ENCODE results near the gene SMARCC1.

Gene SMARCC1

DNA sequence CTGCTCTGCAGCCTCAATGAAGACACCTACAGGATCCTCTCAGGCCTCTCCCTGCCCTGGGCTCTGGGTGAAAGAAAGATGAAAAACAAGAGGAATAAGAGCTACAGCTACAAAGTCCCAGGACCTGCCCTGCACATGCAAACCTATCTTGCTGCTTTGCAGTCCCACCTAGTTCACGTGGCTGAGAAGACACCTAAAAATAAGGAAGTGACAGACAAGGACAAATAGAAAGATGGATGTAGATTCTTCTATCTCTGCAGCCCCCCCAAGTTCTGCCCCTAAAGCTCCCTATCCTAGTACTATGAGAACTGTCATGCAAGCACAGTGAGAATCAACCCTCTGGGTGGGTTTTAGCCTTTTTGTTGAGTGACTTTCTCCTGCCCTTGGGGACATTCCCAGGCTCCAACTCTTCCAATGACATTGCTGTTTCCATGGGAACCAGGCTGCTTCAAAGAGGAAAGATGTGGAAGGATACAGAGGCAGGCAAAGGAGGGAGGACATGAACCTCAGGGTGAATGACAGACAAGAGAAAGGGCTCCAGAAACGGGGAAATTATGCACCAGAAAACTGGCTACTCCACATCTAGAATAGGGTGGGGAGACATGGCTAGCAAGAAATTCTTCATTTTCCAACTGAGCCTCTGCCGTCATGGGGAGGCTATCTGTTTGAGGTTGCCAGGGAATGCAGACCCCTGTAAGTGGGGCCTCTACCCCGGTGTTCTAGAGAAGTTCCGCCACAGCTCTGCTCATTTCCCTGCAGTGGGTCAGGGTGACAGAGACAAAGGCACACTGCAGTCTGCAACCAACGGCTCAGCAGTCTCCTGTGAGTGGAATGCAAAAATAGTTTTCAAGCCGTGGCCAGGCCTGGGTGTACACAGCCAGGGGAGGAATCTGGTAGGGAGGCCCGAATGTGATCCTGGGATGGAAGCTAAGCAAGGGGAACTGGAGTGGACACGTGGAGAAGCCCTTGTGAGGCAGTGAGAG is 208.2 kb downstream of the SMARCC1 start:
- Histone ChIP-seq H3K4me1 (ENCODE audit: low read length) (no peaks in the 10 kb centered on the region), H3K27ac (ENCODE audit: low read length) (no peak overlapping the region), H3K9me3 (replicated peaks; ENCODE audit: insufficient read depth, low read length) (no peaks in the 10 kb centered on the region), H3F3A (ENCODE audit: insufficient read depth, low read length) (no peaks in the 10 kb centered on the region), H3K36me3 (replicated peaks; ENCODE audit: insufficient read depth, low read length) (no peaks in the 10 kb centered on the region), H3K4me3 (ENCODE audit: low read length) (no peak overlapping the region), H3K9me2 (replicated peaks; ENCODE audit: insufficient read depth, low read length) (no peaks in the 10 kb centered on the region), H3K79me2 (ENCODE audit: low read length) (no peaks in the 10 kb centered on the region), H3K4me2 (ENCODE audit: low read depth, low read length) (no peak overlapping the region), H2AFZ (ENCODE audit: low read length) (no peak overlapping the region), H3K9ac (ENCODE audit: low read length) (no peak overlapping the region), H3K27me3 (replicated peaks; ENCODE audit: insufficient read depth, low read length) (no peaks in the 10 kb centered on the region; the same call in 1 of the 2 replicates), H4K20me1 (ENCODE audit: insufficient read depth, low read length) (no peaks in the 10 kb centered on the region)
- TF ChIP-seq, protein P1, sequence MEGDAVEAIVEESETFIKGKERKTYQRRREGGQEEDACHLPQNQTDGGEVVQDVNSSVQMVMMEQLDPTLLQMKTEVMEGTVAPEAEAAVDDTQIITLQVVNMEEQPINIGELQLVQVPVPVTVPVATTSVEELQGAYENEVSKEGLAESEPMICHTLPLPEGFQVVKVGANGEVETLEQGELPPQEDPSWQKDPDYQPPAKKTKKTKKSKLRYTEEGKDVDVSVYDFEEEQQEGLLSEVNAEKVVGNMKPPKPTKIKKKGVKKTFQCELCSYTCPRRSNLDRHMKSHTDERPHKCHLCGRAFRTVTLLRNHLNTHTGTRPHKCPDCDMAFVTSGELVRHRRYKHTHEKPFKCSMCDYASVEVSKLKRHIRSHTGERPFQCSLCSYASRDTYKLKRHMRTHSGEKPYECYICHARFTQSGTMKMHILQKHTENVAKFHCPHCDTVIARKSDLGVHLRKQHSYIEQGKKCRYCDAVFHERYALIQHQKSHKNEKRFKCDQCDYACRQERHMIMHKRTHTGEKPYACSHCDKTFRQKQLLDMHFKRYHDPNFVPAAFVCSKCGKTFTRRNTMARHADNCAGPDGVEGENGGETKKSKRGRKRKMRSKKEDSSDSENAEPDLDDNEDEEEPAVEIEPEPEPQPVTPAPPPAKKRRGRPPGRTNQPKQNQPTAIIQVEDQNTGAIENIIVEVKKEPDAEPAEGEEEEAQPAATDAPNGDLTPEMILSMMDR (IDR thresholded peaks at IDR 0.05; ENCODE audit: low read length): no peak
- no peak for TF ChIP-seq EZH2phosphoT487 (IDR thresholded peaks at IDR 0.05; ENCODE audit: low read length)
- TF ChIP-seq EZH2 (optimal IDR thresholded peaks at IDR 0.05; ENCODE audit: low read depth, low read length): no peak
- no peak for DNase-seq

DNA sequence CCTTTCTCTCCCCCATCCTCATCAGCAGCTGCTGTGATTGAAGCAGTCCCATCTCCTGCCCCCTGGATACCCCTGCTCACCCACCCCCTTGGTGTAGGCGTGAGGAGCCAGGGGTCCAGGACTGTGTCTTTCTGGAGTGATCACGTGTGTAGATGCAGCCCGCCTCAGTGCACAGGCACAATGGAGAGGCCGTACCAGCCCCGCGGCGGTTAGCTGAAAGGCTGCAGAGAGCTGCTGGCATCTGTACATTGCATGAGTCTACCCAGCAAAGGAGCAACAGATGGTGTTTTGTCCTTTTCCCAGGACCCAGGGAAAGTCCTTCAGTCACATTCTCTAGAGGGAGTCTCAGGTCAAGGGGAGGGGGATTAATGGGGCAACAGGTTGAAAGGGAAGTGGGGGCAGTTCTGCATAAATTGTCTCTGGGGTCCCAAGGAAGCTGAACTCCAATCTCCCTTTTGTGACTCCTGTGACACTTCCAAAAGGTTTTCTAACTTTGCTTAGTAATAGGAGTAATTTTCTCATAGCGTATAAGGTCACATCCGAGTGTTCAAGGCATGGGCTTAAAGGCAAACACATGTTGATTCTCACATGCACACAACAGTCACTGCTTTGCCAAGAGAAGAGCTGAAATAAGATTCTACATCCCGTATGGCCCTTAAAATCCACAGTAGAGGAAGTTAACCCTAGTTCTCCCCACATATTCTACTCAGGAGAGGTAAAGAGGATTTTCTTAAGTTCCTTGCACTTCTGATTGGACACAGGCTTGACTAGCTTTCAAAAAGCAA is 210.1 kb downstream of the SMARCC1 start:
- DNase-seq: no peak
- no peaks in the 10 kb centered on the region for H3K36me3 ChIP-seq (replicated peaks; ENCODE audit: insufficient read depth, low read length)
- no peaks in the 10 kb centered on the region for H3K27me3 ChIP-seq (replicated peaks; ENCODE audit: insufficient read depth, low read length)
- no peak overlapping the region for H3K4me3 ChIP-seq (ENCODE audit: low read length)
- TF ChIP-seq EZH2 (optimal IDR thresholded peaks at IDR 0.05; ENCODE audit: low read depth, low read length): no peak
- no peak for TF ChIP-seq EZH2phosphoT487 (IDR thresholded peaks at IDR 0.05; ENCODE audit: low read length)
- TF ChIP-seq, protein P1 (IDR thresholded peaks at IDR 0.05; ENCODE audit: low read length): no peak
- no peaks in the 10 kb centered on the region for H3K9me2 ChIP-seq (replicated peaks; ENCODE audit: insufficient read depth, low read length)
- H3K9ac ChIP-seq (ENCODE audit: low read length): no peak overlapping the region
- no peak overlapping the region for H3K27ac ChIP-seq (ENCODE audit: low read length)
- H2AFZ ChIP-seq (ENCODE audit: low read length): no peak overlapping the region
- no peak overlapping the region for H3K4me2 ChIP-seq (ENCODE audit: low read depth, low read length)
- no peaks in the 10 kb centered on the region for H3K4me1 ChIP-seq (ENCODE audit: low read length)
- H3F3A ChIP-seq (ENCODE audit: insufficient read depth, low read length): no peaks in the 10 kb centered on the region
- no peaks in the 10 kb centered on the region for H4K20me1 ChIP-seq (ENCODE audit: insufficient read depth, low read length)
- H3K9me3 ChIP-seq (replicated peaks; ENCODE audit: insufficient read depth, low read length): no peaks in the 10 kb centered on the region
- no peaks in the 10 kb centered on the region for H3K79me2 ChIP-seq (ENCODE audit: low read length)

DNA sequence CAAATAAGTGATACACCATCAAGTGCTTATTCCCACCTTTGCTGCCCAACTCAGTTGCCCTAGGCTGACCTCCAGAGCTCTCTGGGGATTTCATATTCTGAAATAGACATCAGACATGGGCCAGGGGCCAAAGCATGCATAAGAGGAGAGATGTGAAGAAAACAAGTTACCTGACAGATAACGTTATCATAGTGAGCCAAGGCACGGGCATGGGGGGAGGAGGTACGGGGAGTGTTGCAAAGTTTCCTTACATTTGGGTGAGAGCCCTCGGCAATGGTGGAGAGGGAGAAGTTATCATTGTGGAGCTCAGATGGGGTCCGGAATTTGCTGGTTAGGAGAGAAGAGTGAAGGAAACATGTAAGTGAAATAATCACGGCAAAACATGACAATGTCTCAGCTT is 212.8 kb downstream of the SMARCC1 start:
- Histone ChIP-seq H3K4me2 (ENCODE audit: low read depth, low read length) (no peak overlapping the region), H2AFZ (ENCODE audit: low read length) (no peak overlapping the region)

More for the DNA sequence above, 212.8 kb downstream of the SMARCC1 start:
- no peak for DNase-seq
- Histone ChIP-seq H3K4me1 (ENCODE audit: low read length) (no peaks in the 10 kb centered on the region), H3K9me3 (replicated peaks; ENCODE audit: insufficient read depth, low read length) (no peaks in the 10 kb centered on the region), H3K9ac (ENCODE audit: low read length) (no peak overlapping the region), H3K9me2 (replicated peaks; ENCODE audit: insufficient read depth, low read length) (no peaks in the 10 kb centered on the region), H3K27me3 (replicated peaks; ENCODE audit: insufficient read depth, low read length) (no peaks in the 10 kb centered on the region), H3K36me3 (replicated peaks; ENCODE audit: insufficient read depth, low read length) (no peaks in the 10 kb centered on the region), H3K27ac (ENCODE audit: low read length) (no peak overlapping the region), H3F3A (ENCODE audit: insufficient read depth, low read length) (no peaks in the 10 kb centered on the region), H4K20me1 (ENCODE audit: insufficient read depth, low read length) (no peaks in the 10 kb centered on the region), H3K4me3 (ENCODE audit: low read length) (no peak overlapping the region), H3K79me2 (ENCODE audit: low read length) (no peaks in the 10 kb centered on the region)
- TF ChIP-seq, protein P1 (IDR thresholded peaks at IDR 0.05; ENCODE audit: low read length): no peak
- TF ChIP-seq EZH2phosphoT487 (IDR thresholded peaks at IDR 0.05; ENCODE audit: low read length): no peak
- TF ChIP-seq EZH2 (optimal IDR thresholded peaks at IDR 0.05; ENCODE audit: low read depth, low read length): no peak
